GM18867 (cell line): ENCODE measurements around the gene ZCCHC14.
"Not testable (repeated sequence)": the region's sequence is repeated elsewhere in the genome, so short reads cannot be mapped to it uniquely, and the experiment has no call there.

Source experiments
- ATAC-seq: cut with Tn5 transposase; IDR thresholded peaks from one replicate; pipeline ENCODE4 v1.9.1; 2021; ENCODE audit warnings: mild to moderate bottlenecking, moderate library complexity; ENCODE audit not compliant: unreplicated experiment

Gene ZCCHC14

GRCh38 chr16:87497767-87498290, 5.0 kb upstream of the ZCCHC14 start:
- ATAC-seq = not testable (repeated sequence)

- not testable (repeated sequence) for ATAC-seq
Measured at GRCh38 chr16:87497023-87497766, 4.4 kb upstream of the ZCCHC14 start.

- no peak for ATAC-seq
Measured at GRCh38 chr16:87496447-87496801, 3.6 kb upstream of the ZCCHC14 start.

- ATAC-seq = no peak
Measured at GRCh38 chr16:87495578-87496446, 3.0 kb upstream of the ZCCHC14 start.

GRCh38 chr16:87493608-87494280, 920 bp upstream of the ZCCHC14 start:
- no peak for ATAC-seq

GRCh38 chr16:87492291-87492630, 563 bp downstream of the ZCCHC14 start:
- ATAC-seq = no peak

- no peak for ATAC-seq
Measured at GRCh38 chr16:87491522-87492290, 1.1 kb downstream of the ZCCHC14 start.

GRCh38 chr16:87490799-87491521, 1.9 kb downstream of the ZCCHC14 start:
- not testable (repeated sequence) for ATAC-seq

- no peak for ATAC-seq
Measured at GRCh38 chr16:87490096-87490798, 2.6 kb downstream of the ZCCHC14 start.

- ATAC-seq = no peak
Measured at GRCh38 chr16:87489434-87490045, 3.3 kb downstream of the ZCCHC14 start.

- ATAC-seq = not testable (repeated sequence)
Measured at GRCh38 chr16:87488960-87489359, 3.9 kb downstream of the ZCCHC14 start.

- ATAC-seq = no peak
Measured at GRCh38 chr16:87487361-87487924, 5.4 kb downstream of the ZCCHC14 start.

GRCh38 chr16:87486713-87487247, 6.0 kb downstream of the ZCCHC14 start:
- no peak for ATAC-seq

GRCh38 chr16:87486282-87486681, 6.5 kb downstream of the ZCCHC14 start:
- no peak for ATAC-seq

- not testable (repeated sequence) for ATAC-seq
Measured at GRCh38 chr16:87485792-87486191, 7.0 kb downstream of the ZCCHC14 start.

GRCh38 chr16:87484487-87485331, 8.1 kb downstream of the ZCCHC14 start:
- ATAC-seq = no peak

- ATAC-seq = no peak
Measured at GRCh38 chr16:87483481-87483880, 9.3 kb downstream of the ZCCHC14 start.
